OCI-LY7 (cell line): ENCODE results near the gene NIPBL.

Experiments used
- EZH2phosphoT487 ChIP-seq: fragments of 200-600 bp; sonication (generic); IDR thresholded peaks from 2 replicates; pipeline ENCODE4 v1.6.1; 2018; ENCODE audit warnings: low read depth, borderline replicate concordance, mild to moderate bottlenecking, mixed run types, antibody characterized with exemption, low read length, moderate library complexity, mixed read lengths
- TF ChIP-seq, protein P1 (sequence below): fragments of 200-600 bp; sonication (generic); conservative IDR thresholded peaks from 2 replicates; pipeline ENCODE4 v1.5.1; 2014; ENCODE audit warnings: mild to moderate bottlenecking, antibody characterized with exemption, low read length, moderate library complexity, mixed read lengths

DNA sequence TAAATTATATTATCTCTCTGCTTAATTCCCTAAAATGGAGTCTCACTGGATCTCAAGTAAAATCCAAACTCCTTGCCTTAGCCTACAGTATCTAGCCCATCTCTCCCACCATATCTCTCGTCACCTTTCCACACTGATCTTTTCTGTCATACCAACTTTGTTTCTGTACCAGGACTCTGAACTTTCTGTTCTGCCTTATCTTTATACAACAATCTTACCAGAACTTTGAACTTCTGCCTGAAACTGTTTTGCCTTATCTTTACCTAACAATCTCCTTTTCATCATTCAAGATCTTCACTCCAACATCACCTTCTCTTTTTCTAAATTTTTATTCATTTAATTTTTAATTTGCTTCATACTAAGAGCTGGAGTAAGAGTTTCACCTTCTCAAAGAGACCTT, 233.6 kb downstream of the NIPBL start:
- TF ChIP-seq, protein P1, sequence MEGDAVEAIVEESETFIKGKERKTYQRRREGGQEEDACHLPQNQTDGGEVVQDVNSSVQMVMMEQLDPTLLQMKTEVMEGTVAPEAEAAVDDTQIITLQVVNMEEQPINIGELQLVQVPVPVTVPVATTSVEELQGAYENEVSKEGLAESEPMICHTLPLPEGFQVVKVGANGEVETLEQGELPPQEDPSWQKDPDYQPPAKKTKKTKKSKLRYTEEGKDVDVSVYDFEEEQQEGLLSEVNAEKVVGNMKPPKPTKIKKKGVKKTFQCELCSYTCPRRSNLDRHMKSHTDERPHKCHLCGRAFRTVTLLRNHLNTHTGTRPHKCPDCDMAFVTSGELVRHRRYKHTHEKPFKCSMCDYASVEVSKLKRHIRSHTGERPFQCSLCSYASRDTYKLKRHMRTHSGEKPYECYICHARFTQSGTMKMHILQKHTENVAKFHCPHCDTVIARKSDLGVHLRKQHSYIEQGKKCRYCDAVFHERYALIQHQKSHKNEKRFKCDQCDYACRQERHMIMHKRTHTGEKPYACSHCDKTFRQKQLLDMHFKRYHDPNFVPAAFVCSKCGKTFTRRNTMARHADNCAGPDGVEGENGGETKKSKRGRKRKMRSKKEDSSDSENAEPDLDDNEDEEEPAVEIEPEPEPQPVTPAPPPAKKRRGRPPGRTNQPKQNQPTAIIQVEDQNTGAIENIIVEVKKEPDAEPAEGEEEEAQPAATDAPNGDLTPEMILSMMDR = no peak
- no peak for TF ChIP-seq EZH2phosphoT487
